Mammary microvascular endothelial cell (primary cell): ENCODE results near the gene ENDOG. TPM values are rescaled to one million over a fixed set of nuclear protein-coding genes. Genes with fewer than 3 reads are reported as not detected.

Experiments
- total RNA-seq: library from RNA; depleted of rRNA; stranded (reverse); fragments of >200 nt; gene quantifications from 2 replicates; pipeline ENCODE4 v1.2.3, GENCODE V29; 2015

The ENDOG gene
- 26.9 and 33.5 TPM in 2 replicates for total RNA-seq

GRCh38 chr9:128818099-128818838, at the start of gene ENDOG:
TSS of gene ENDOG (plus strand) at chr9:128818500. CDS start at chr9:128818685, 185 bp downstream.

GRCh38 chr9:128771745-128772519, 46.4 kb upstream of the ENDOG start, which contains the start of gene ZER1:
TSS of gene ZER1 (minus strand) at chr9:128771927. CDS start at chr9:128755565, 16,362 bp downstream.

GRCh38 chr9:128786681-128787601, 31.4 kb upstream of the ENDOG start, which contains the start of gene TBC1D13:
TSS of gene TBC1D13 (plus strand) at chr9:128787253. CDS start at chr9:128787354, 101 bp downstream.

GRCh38 chr9:128829477-128830251, 11.4 kb downstream of the ENDOG start, which contains the start of gene SPOUT1:
TSS of gene SPOUT1 (minus strand) at chr9:128829794. CDS start at chr9:128829780, 14 bp downstream.

Other genes with a start within 250 kb of the ENDOG start
- gene DYNC2I2, start 161.7 kb upstream of the ENDOG start, total RNA-seq, result 101 and 114 TPM in 2 replicates
- gene SET, start 129.3 kb upstream of the ENDOG start, total RNA-seq, result 356 and 448 TPM in 2 replicates
- 29.7 and 33.2 TPM in 2 replicates for gene PKN3, start 116.0 kb upstream of the ENDOG start, total RNA-seq
- 101 and 114 TPM in 2 replicates for gene ZDHHC12, start 94.4 kb upstream of the ENDOG start, total RNA-seq
- 15.3 and 18.7 TPM in 2 replicates for gene ZER1, start 46.6 kb upstream of the ENDOG start, total RNA-seq
- gene TBC1D13, start 31.2 kb upstream of the ENDOG start, total RNA-seq, result 17.9 and 26.0 TPM in 2 replicates
- gene SPOUT1, start 11.3 kb downstream of the ENDOG start, total RNA-seq, result 22.0 and 28.4 TPM in 2 replicates
- gene KYAT1, start 63.5 kb downstream of the ENDOG start, total RNA-seq, result 6.4 and 8.2 TPM in 2 replicates
- 135 and 140 TPM in 2 replicates for gene LRRC8A, start 63.6 kb downstream of the ENDOG start, total RNA-seq
- gene PHYHD1, start 102.5 kb downstream of the ENDOG start, total RNA-seq, result 0.15 TPM in 1 of 2 replicates, not detected in the other
- gene DOLK, start 129.1 kb downstream of the ENDOG start, total RNA-seq, result 35.5 and 37.8 TPM in 2 replicates
- 50.4 and 50.8 TPM in 2 replicates for gene NUP188, start 129.2 kb downstream of the ENDOG start, total RNA-seq
- 41.3 and 46.2 TPM in 2 replicates for gene SH3GLB2, start 209.8 kb downstream of the ENDOG start, total RNA-seq
- gene MIGA2, start 218.1 kb downstream of the ENDOG start, total RNA-seq, result 11.9 and 15.8 TPM in 2 replicates